HepG2 (cell line): ENCODE data around the gene MTUS2. TPM values are rescaled to one million over a fixed set of nuclear protein-coding genes. Genes with fewer than 3 reads are reported as not detected.

Source experiments
- ATAC-seq: fragments of 200-7000 bp; cut with Tn5 transposase; 3 replicates; pipeline ENCODE4 v1.9.1; 2020; ENCODE audit warnings: mild to moderate bottlenecking, moderate library complexity
- BruUV-seq: library from RNA; stranded (reverse); fragments of 400-500 nt; replicated peaks from 2 replicates; lab custom pipeline; 2021; lab: Mats Ljungman, UMichigan
- CTCF ChIA-PET: fragments of 300-600 bp; formaldehyde crosslinking; extraction: SDS; loops from one replicate; lab custom pipeline; 2021; ENCODE audit warnings: low total read pairs, inconsistent platforms, low intra/inter-chr PET ratio; lab: Yijun Ruan, JAX
- POLR2A ChIA-PET: fragments of 350-600 bp; sonication (Branson Sonifier 250); formaldehyde crosslinking; loops from one replicate; lab custom pipeline; 2020; ENCODE audit warnings: antibody characterized with exemption, inconsistent platforms; lab: Yijun Ruan, JAX
- DNase-seq: peaks from one replicate; pipeline ENCODE4 v3.0.0-alpha.2; 2015; ENCODE audit warnings: low spot score
- FAIRE-seq: peaks from 3 replicates; lab custom pipeline; 2011; peaks lifted over from hg19 to GRCh38; lab: Jason Lieb, UNC
- H2AFZ ChIP-seq: one replicate; pipeline ENCODE4 v1.6.1; 2011; ENCODE audit warnings: low read length, inconsistent platforms
- H3K27ac ChIP-seq: fragments of 300-600 bp; 3 replicates; pipeline ENCODE4 v1.8.0; 2011; ENCODE audit warnings: mixed run types, mild to moderate bottlenecking, mixed read lengths, low read length, inconsistent platforms; ENCODE audit not compliant: insufficient read depth; ENCODE audit errors: extremely low read length
- H3K27me3 ChIP-seq, 2 experiments: fragments of 200-600 bp in 1 of 2; 2 replicates in 1 of 2; 3 replicates in 1 of 2; pipeline versions ENCODE4 v1.6.0 to v1.8.0; 2011; ENCODE audit warnings: low read length in 2 of 2, mild to moderate bottlenecking in 2 of 2, moderate library complexity in 2 of 2, inconsistent platforms in 1 of 2; ENCODE audit not compliant: insufficient read depth in 2 of 2, control insufficient read depth in 1 of 2
- H3K36me3 ChIP-seq, 2 experiments: fragments of 200-600 bp in 1 of 2; replicated peaks in 1 of 2; 2 replicates in 1 of 2; 3 replicates in 1 of 2; pipeline versions ENCODE4 v1.5.1 to v1.8.0; 2011; ENCODE audit warnings: low read length in 2 of 2, inconsistent platforms in 1 of 2; ENCODE audit not compliant: insufficient read depth in 2 of 2, control insufficient read depth in 1 of 2
- H3K4me1 ChIP-seq: 2 replicates; pipeline ENCODE4 v1.5.1; 2012; ENCODE audit warnings: low read length, inconsistent platforms; ENCODE audit not compliant: insufficient read depth
- H3K4me2 ChIP-seq: 2 replicates; pipeline ENCODE4 v1.6.0; 2011; ENCODE audit warnings: low read depth, low read length, inconsistent platforms
- H3K4me3 ChIP-seq, 3 experiments: fragments of 200-600 bp in 1 of 3; sonication (generic), shearing (Covaris generic) in 1 of 3; replicated peaks in 1 of 3; 2 replicates each; pipeline ENCODE4 v1.5.1; 2011 to 2016; ENCODE audit warnings: low read length in 3 of 3, inconsistent platforms in 2 of 3, low read depth in 2 of 3, mild to moderate bottlenecking in 2 of 3, control low read depth in 1 of 3, mixed read lengths in 1 of 3; ENCODE audit not compliant: insufficient read depth in 1 of 3
- H3K79me2 ChIP-seq: one replicate; pipeline ENCODE4 v1.6.1; 2011; ENCODE audit warnings: low read length, inconsistent platforms; ENCODE audit not compliant: insufficient read depth
- H3K9ac ChIP-seq: 2 replicates; pipeline ENCODE4 v1.6.0; 2011; ENCODE audit warnings: mild to moderate bottlenecking, low read depth, low read length, inconsistent platforms; ENCODE audit not compliant: insufficient read depth
- H3K9me3 ChIP-seq: 2 replicates; pipeline ENCODE4 v1.5.1; 2012; ENCODE audit warnings: mild to moderate bottlenecking, low read length
- H4K20me1 ChIP-seq: 2 replicates; pipeline ENCODE4 v1.6.0; 2011; ENCODE audit warnings: inconsistent platforms, mild to moderate bottlenecking, low read length, moderate library complexity; ENCODE audit not compliant: insufficient read depth
- BHLHE40 ChIP-seq: IDR thresholded peaks from 2 replicates; pipeline ENCODE4 v1.6.1; 2011; ENCODE audit warnings: low read length, improper control_type of control experiment
- DMAP1 ChIP-seq: IDR thresholded peaks from 2 replicates; pipeline ENCODE4 v1.6.1; 2016
- FOSL1 ChIP-seq: sonication (generic); formaldehyde crosslinking; IDR thresholded peaks from 2 replicates; pipeline ENCODE4 v1.9.0; 2021; ENCODE audit warnings: missing genetic modification reagents, borderline replicate concordance
- FOXK2 ChIP-seq: fragments of 450-650 bp; IDR thresholded peaks from 2 replicates; pipeline ENCODE4 v1.6.1; 2016
- PLRG1 ChIP-seq: fragments of 450-650 bp; conservative IDR thresholded peaks from 2 replicates; pipeline ENCODE4 v1.6.1; 2016
- POLR2A ChIP-seq, 2 experiments: IDR thresholded peaks; 2 replicates each; pipeline ENCODE4 v1.6.1; 2011; ENCODE audit warnings: low read depth in 2 of 2, low read length in 2 of 2, mild to moderate bottlenecking in 1 of 2, moderate library complexity in 1 of 2; ENCODE audit not compliant: insufficient read depth in 1 of 2
- RFXAP ChIP-seq: sonication (generic); formaldehyde crosslinking; IDR thresholded peaks from 2 replicates; pipeline ENCODE4 v1.4.0; 2020; ENCODE audit warnings: missing genetic modification reagents, borderline replicate concordance
- ZBTB7A ChIP-seq: sonication (generic); formaldehyde crosslinking; IDR thresholded peaks from 2 replicates; pipeline ENCODE4 v1.8.0; 2022; ENCODE audit warnings: mild to moderate bottlenecking, missing genetic modification reagents
- ZFP82 ChIP-seq: sonication (generic); formaldehyde crosslinking; IDR thresholded peaks from 2 replicates; pipeline ENCODE4 v1.5.1; 2020; ENCODE audit warnings: mild to moderate bottlenecking, missing genetic modification reagents, borderline replicate concordance
- ZNF329 ChIP-seq: sonication (generic); formaldehyde crosslinking; IDR thresholded peaks from 2 replicates; pipeline ENCODE4 v1.9.0; 2021; ENCODE audit warnings: low read depth, mild to moderate bottlenecking, missing genetic modification reagents
- ZNF629 ChIP-seq: sonication (generic); formaldehyde crosslinking; conservative IDR thresholded peaks from 2 replicates; pipeline ENCODE4 v1.5.0; 2020; ENCODE audit warnings: missing genetic modification reagents
- ZNF660 ChIP-seq: sonication (generic); formaldehyde crosslinking; IDR thresholded peaks from 2 replicates; pipeline ENCODE4 v1.5.1; 2020; ENCODE audit warnings: mild to moderate bottlenecking, low read depth, missing genetic modification reagents, borderline replicate concordance
- ZNF678 ChIP-seq: sonication (generic); formaldehyde crosslinking; IDR thresholded peaks from 2 replicates; pipeline ENCODE4 v1.4.0; 2020; ENCODE audit warnings: mild to moderate bottlenecking, missing genetic modification reagents
- WGBS: methylation state at CpG from one replicate; pipeline ENCODE4 v1.1.6; 2017; ENCODE audit warnings: low lambda C conversion rate; 5-methylcytosine and 5-hydroxymethylcytosine counted together
- in situ Hi-C: cut with HindIII; loops from 2 replicates; pipeline ENCODE4 v1.10.0; 2017; ENCODE audit warnings: low pct_unique_long_range_greater_than_20kb; ENCODE audit not compliant: extremely low pct_ligation_motif_present
- intact Hi-C: fragments of 100-400 bp; cut with micrococcal nuclease; formaldehyde crosslinking; loops from one replicate; pipeline ENCODE4 v1.10.0; 2022; ENCODE audit not compliant: unreplicated experiment
- polyA plus RNA-seq, 8 experiments: library from polyadenylated mRNA; depleted of rRNA in 3 of 8; stranded (reverse) in 7 of 8; unstranded in 1 of 8; fragments of >200 nt; fragmentation: Illumina TruSeq in 4 of 8; extraction: Trizol in 4 of 8; gene quantifications; 2 replicates each; pipeline versions ENCODE4 v1.2.1 to v1.2.3, GENCODE V29; 2011 to 2016; ENCODE audit warnings: low read depth in 4 of 8, missing spikeins in 1 of 8, mixed read lengths in 1 of 8; ENCODE audit not compliant: insufficient read depth in 1 of 8
- total RNA-seq, 5 experiments: library from RNA; depleted of rRNA; stranded (reverse); fragments of >200 nt; fragmentation: Illumina TruSeq; extraction: Trizol; gene quantifications; 2 replicates each; pipeline ENCODE4 v1.2.3, GENCODE V29; 2016; ENCODE audit warnings: low read depth in 1 of 5
- TF ChIP-seq, protein P1 (sequence below): sonication (generic); formaldehyde crosslinking; IDR thresholded peaks from 2 replicates; pipeline ENCODE4 v1.8.1; 2023; ENCODE audit warnings: mild to moderate bottlenecking, missing genetic modification reagents

MTUS2 gene
- total and polyA plus RNA-seq, 2 of the 13 experiments (the other 11 are each of a cell fraction or from before 2014, with no cell fraction given): not detected

DNA sequence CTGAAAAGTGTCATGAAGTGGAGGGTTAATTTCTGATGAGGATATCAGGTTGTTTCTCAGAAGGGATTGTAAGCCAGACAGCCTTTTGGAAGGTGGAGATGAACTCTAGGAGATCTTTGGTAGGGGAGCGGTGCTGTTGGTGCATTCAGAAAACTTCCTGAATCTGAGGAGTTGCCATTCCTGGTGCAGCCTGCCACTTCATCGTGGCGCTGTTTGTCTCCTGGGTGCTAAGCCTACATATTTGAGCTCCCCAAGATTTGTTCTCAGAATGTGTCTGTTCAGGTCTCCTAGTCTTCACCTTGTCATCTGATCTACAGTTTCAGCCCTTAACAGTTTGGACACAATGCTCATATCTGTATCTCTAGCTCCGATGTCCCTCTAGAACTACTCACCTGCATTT, 285.6 kb downstream of the MTUS2 start:
- Histone ChIP-seq H3K4me1 (no peaks in the 10 kb centered on the region), H3K36me3 (no peaks in the 10 kb centered on the region), H3K4me2 (no peak overlapping the region), H3K4me3 (no peak overlapping the region), H3K27ac (no peak overlapping the region), H3K27me3 (no peaks in the 10 kb centered on the region), H3K9me3 (peaks cover 78% of the 10 kb centered on the region), H4K20me1 (no peaks in the 10 kb centered on the region)
- CTCF ChIA-PET: no interaction called here
- intact Hi-C loops (no loop called here), in situ Hi-C loops (no loop called here)
- ATAC-seq: no peak
- 26% methylated on average over 2 of the region's 4 CpGs for WGBS
- FAIRE-seq: no peak
- no peak for DNase-seq
- BruUV-seq: no TSS peak
- TF ChIP-seq ZBTB7A (CRISPR knock-in tag): no peak
- TF ChIP-seq, protein P1, sequence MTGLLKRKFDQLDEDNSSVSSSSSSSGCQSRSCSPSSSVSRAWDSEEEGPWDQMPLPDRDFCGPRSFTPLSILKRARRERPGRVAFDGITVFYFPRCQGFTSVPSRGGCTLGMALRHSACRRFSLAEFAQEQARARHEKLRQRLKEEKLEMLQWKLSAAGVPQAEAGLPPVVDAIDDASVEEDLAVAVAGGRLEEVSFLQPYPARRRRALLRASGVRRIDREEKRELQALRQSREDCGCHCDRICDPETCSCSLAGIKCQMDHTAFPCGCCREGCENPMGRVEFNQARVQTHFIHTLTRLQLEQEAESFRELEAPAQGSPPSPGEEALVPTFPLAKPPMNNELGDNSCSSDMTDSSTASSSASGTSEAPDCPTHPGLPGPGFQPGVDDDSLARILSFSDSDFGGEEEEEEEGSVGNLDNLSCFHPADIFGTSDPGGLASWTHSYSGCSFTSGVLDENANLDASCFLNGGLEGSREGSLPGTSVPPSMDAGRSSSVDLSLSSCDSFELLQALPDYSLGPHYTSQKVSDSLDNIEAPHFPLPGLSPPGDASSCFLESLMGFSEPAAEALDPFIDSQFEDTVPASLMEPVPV (CRISPR knock-in tag): no peak
- no peak for TF ChIP-seq BHLHE40
- TF ChIP-seq DMAP1 (CRISPR knock-in tag): no peak
- TF ChIP-seq POLR2A (IDR thresholded peaks at IDR 0.05; ENCODE audit: insufficient read depth in 1 of 2, low read depth in 2 of 2, low read length in 2 of 2): no peak
- TF ChIP-seq PLRG1: no peak
- no peak for TF ChIP-seq FOSL1 (CRISPR knock-in tag)
- no peak for TF ChIP-seq ZNF329 (CRISPR knock-in tag)
- no peak for TF ChIP-seq ZNF678
- TF ChIP-seq ZNF629 (CRISPR knock-in tag): no peak
- TF ChIP-seq ZFP82 (CRISPR knock-in tag): no peak
- no peak for TF ChIP-seq RFXAP (CRISPR knock-in tag)
- no peak for TF ChIP-seq ZNF660 (CRISPR knock-in tag)
- no peak for TF ChIP-seq FOXK2
- TF ChIP-seq, all 625 proteins: peak for 0
- no peak overlapping the region for H3K9ac ChIP-seq
- POLR2A ChIA-PET: no interaction called here
- H3K79me2 ChIP-seq: no peaks in the 10 kb centered on the region
- no peak overlapping the region for H2AFZ ChIP-seq
